GM19468 (cell line): Measurements from ENCODE around the gene TNFAIP8.

Experiments
- ATAC-seq: cut with Tn5 transposase; IDR thresholded peaks from one replicate; pipeline ENCODE4 v1.9.1; 2021; ENCODE audit warnings: mild to moderate bottlenecking, moderate library complexity, moderate number of reproducible peaks; ENCODE audit not compliant: unreplicated experiment; ENCODE audit errors: extremely low read depth

The TNFAIP8 gene

GRCh38 chr5:119365847-119366539 is 10.2 kb downstream of the TNFAIP8 start:
- ATAC-seq, result no peak

GRCh38 chr5:119366540-119366881 is 10.7 kb downstream of the TNFAIP8 start:
- no peak for ATAC-seq

- peak; percentile 77 for ATAC-seq
Measured at GRCh38 chr5:119367502-119368237, 11.9 kb downstream of the TNFAIP8 start.

- ATAC-seq, result no peak
Measured at GRCh38 chr5:119368238-119368630, 12.4 kb downstream of the TNFAIP8 start.

- no peak for ATAC-seq
Measured at GRCh38 chr5:119370486-119370885, 14.7 kb downstream of the TNFAIP8 start.

- ATAC-seq, result no peak
Measured at GRCh38 chr5:119371146-119371545, 15.3 kb downstream of the TNFAIP8 start.

- ATAC-seq, result peak; percentile 48
Measured at GRCh38 chr5:119373449-119373858, 17.6 kb downstream of the TNFAIP8 start.

- no peak for ATAC-seq
Measured at GRCh38 chr5:119374901-119375300, 19.1 kb downstream of the TNFAIP8 start.

GRCh38 chr5:119377066-119377465 is 21.2 kb downstream of the TNFAIP8 start:
- ATAC-seq, result no peak

- ATAC-seq, result no peak
Measured at GRCh38 chr5:119378075-119378700, 22.4 kb downstream of the TNFAIP8 start.

GRCh38 chr5:119379096-119379495 is 23.3 kb downstream of the TNFAIP8 start:
- ATAC-seq, result no peak

- ATAC-seq, result no peak
Measured at GRCh38 chr5:119379942-119380547, 24.2 kb downstream of the TNFAIP8 start.

GRCh38 chr5:119382169-119382568 is 26.4 kb downstream of the TNFAIP8 start:
- ATAC-seq, result no peak

- ATAC-seq, result no peak
Measured at GRCh38 chr5:119383008-119383407, 27.2 kb downstream of the TNFAIP8 start.

- no peak for ATAC-seq
Measured at GRCh38 chr5:119385136-119385535, 29.3 kb downstream of the TNFAIP8 start.

- ATAC-seq, result no peak
Measured at GRCh38 chr5:119385536-119386128, 29.8 kb downstream of the TNFAIP8 start.

- ATAC-seq, result no peak
Measured at GRCh38 chr5:119386596-119387344, 31.0 kb downstream of the TNFAIP8 start.

GRCh38 chr5:119387945-119388618 is 32.3 kb downstream of the TNFAIP8 start:
- ATAC-seq, result no peak

GRCh38 chr5:119388619-119389190 is 32.9 kb downstream of the TNFAIP8 start:
- ATAC-seq, result no peak
